ENCODE results near the gene GORASP1.

Gene GORASP1

DNA sequence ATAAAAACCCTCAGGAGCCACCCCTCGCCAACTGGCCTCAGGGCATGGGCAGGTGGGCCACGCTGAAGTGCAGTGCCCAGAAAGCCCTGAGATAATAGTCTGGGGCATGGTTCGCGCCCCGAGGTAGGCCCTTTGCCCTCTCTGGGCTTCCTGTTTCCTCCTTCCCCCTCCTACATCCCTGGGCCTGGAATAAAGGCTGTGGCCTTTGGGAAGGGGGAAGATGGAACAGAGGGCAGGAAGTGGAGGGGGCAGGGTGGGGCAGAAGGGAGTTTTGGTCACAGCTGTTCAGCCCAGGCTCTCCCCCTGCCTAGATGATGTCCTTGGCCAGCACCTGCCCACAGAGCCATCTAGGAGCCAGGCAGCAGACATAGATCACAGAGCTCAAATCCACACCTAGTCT lies 34.6 kb upstream of the GORASP1 start:
- DNase-seq, result peak in 1 of 10 donors; percentile 36
- intact Hi-C loops (cut with DNase I), result loop anchor here (5.0 kb wide), 1 partner anchor 35 kb away; the partner anchor contains the start of genes GORASP1 and TTC21A

DNA sequence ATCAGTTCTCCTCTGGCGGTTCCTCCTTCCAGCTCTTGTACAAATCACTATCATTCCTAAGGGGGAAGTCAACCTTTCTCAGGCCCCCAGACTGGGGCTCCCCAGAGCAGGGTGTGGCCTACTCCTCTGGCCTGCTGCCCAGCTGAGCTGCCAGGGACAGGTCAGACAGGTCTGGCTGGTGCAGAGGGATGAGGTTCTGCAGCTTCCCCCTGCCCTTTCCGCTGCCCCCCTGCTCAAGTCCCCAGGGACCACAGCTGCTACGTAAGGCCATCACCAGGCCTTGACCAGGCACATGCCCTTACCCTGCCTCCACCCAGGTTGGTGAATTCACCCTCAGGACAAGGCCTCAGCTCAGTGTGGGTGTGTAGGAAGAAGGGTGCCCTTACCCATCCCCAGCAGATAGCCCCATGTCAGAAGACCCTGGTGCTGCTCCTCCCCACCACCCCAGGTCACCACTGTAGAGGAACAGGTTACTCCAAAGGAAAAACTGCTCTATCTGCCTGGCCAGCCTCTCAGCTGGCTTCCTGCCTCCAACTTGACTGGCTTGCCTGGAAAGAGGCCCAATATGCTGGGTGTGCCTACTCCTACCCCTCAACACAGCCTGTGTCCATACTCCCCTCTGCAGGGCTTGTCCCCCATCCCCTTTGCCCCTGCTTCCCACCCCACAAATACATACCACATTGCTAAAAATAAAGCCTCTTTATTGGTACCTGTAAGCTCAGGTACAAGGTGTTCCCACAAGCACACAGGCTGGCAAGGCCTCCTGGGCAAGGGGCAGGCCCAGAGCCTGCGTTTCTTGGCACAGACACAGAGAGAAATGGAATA lies 34.0 kb upstream of the GORASP1 start:
- peak in 1 of 10 donors; percentile 75 for DNase-seq
- intact Hi-C loops (cut with DNase I), result loop anchor here (5.0 kb wide), 1 partner anchor 34 kb away; the partner anchor contains the start of genes GORASP1 and TTC21A

DNA sequence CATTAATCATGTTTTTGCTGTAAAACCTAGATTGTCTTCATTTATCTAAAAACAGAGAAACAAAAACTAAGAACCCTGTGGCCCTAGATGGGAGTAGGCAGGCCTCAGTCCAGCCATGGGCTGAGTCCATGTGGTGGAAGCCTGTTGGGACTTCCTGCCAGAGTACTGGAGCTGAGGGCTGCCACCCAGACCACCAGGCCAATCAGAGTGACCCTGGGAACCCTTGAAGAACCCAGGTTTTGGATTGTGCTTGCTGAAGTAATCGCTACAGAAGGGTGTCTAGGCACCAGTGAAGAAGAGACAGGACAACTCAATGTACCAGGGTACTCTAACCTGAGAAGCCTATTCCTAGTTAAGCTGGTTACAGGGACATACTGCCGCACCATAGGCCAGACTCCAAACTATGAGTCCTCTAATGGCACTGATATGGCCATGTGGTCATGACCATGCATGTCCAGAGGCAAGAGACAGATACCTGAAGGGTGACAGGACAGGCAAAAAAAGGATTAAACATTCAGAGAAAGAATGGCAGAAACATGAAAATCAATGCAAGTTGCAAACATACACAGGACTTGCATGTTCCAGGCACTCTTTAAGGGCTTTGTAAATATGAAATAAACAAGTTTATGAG lies 33.0 kb upstream of the GORASP1 start:
- peak in 1 of 10 donors; percentile 28 for DNase-seq
- intact Hi-C loops (cut with DNase I), result loop anchor here (5.0 kb wide), 1 partner anchor 33 kb away; the partner anchor contains the start of genes GORASP1 and TTC21A

GRCh38 chr3:39139442-39139841 lies 32.0 kb upstream of the GORASP1 start:
- no peak for DNase-seq
- intact Hi-C loops (cut with DNase I), result no loop called here

GRCh38 chr3:39138804-39139415 lies 31.5 kb upstream of the GORASP1 start:
- DNase-seq, result peak in 8 of 10 donors; percentile 61 to 93 (median 68)
- intact Hi-C loops (cut with DNase I), result no loop called here

DNA sequence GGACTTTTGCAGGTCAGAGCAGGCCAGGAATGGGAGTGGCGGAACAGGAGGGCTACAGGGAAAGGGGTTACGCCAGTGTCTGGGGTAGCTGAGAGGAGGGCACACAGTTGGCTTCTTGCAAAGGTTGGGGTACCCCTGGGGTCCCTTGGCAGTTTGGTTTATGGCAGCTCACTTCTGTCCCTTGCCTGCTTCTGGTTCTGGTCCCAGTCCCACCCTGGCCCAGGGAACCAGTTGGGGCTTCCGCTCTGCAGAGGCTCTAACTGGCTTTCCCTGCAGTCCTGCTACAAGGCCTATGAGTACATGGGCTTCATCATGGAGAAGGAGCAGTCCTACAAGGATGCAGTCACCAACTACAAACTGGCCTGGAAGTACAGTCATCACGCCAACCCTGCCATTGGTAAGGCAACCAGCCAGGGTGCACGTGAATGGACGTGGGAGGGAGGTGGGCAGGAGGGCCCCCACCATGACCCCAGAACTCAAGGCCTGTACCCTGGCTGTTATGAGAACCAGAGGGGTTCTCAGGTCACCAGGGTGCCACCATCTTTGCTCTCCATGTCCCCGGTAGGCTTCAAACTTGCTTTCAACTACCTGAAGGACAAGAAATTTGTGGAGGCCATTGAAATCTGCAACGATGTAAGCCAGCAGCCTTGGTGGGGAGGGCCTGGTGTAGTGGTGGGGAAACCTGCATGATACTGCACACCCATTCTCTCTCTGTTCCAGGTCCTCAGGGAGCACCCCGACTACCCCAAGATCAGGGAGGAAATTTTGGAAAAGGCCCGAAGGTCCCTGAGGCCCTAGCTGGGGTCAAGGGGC lies 30.8 kb upstream of the GORASP1 start:
- intact Hi-C loops (cut with DNase I), result no loop called here

DNA sequence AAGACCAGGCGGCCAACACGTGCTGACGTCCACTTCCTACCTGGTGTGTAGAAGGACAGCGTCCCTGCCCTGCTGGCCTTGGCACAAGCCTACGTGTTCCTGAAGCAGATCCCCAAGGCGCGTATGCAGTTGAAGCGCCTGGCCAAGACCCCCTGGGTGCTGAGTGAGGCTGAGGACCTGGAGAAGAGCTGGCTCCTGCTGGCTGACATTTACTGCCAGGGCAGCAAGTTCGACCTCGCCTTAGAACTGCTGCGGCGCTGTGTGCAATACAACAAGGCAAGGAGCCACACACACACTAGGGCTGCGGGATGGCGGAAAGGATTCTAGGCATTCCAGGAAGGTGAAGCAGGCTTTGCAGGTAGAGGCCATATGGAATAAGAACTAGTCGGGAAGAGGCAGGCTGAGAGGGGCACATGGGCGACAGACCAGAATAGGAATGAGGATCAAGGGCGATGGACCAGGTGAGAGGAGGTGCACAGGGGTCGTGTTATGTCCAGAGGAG lies 30.1 kb upstream of the GORASP1 start:
- intact Hi-C loops (cut with DNase I), result no loop called here
- peak in 1 of 10 donors; percentile 87 for DNase-seq

More for the DNA sequence above, 30.8 kb upstream of the GORASP1 start:
- peak in 1 of 10 donors; percentile 57 for DNase-seq

- intact Hi-C loops (cut with DNase I), result no loop called here
- DNase-seq, result peak in 1 of 10 donors; percentile 49
Measured at GRCh38 chr3:39136533-39137434, 29.4 kb upstream of the GORASP1 start.

DNA sequence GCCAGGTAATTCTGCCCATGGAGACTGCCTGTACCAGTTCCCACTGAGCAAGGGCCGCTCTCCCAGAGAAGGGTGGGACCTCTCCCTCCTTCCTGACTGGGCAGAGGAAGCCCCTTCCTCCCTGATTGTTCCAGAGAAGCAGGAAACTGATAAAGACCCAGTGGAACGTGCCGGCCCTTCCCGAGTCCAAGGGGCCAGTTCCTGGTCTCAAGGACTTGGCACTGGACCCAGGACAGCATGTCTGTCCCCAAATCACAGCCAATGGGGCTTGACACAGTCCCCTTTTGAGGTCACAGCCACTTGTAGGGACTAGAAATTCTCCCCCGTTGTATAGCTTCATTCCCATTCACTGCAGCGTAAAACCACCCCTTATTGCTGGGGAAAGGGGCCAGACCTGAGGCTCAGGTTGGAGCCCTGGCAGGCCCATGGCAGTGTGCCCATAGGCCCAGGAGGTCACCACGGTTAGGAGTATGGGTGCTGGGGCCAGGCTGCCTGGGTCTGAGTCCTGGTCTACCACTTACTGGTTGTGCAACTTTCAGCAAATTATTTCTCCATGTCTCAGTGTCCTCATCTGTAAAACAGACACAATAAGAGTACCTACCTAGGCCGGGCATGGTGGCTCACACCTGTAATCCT lies 27.9 kb upstream of the GORASP1 start:
- peak in 1 of 10 donors; percentile 74 for DNase-seq
- intact Hi-C loops (cut with DNase I), result no loop called here

GRCh38 chr3:39134305-39134704 lies 26.9 kb upstream of the GORASP1 start:
- intact Hi-C loops (cut with DNase I), result no loop called here
- peak in 1 of 10 donors; percentile 30 for DNase-seq

- intact Hi-C loops (cut with DNase I), result no loop called here
- peak in 1 of 10 donors; percentile 29 for DNase-seq
Measured at GRCh38 chr3:39133822-39134221, 26.4 kb upstream of the GORASP1 start.

DNA sequence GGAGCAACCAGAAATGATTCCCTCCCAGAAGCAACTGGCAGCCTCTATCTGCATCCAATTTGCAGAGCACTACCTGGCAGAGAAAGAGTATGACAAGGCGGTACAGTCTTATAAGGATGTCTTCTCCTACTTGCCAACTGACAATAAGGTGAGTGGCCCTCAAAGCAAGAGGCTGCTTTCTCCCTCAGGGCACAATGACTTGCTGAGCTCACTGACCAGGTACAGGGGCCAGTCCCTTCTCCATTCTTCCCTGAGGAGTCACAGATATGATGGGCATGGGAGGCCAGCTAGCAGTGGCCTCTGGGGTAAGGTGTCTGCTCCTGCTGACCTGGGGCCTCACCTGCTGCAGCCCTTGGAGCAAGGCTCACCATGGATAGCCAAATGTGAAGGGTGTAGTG lies 25.7 kb upstream of the GORASP1 start:
- intact Hi-C loops (cut with DNase I), result no loop called here

GRCh38 chr3:39132096-39133092 lies 25.0 kb upstream of the GORASP1 start:
- DNase-seq, result peak in 1 of 10 donors; percentile 29
- intact Hi-C loops (cut with DNase I), result no loop called here

More for the DNA sequence above, 25.7 kb upstream of the GORASP1 start:
- DNase-seq, result peak in 1 of 10 donors; percentile 28

- no peak for DNase-seq
- intact Hi-C loops (cut with DNase I), result no loop called here
Measured at GRCh38 chr3:39130693-39131265, 23.4 kb upstream of the GORASP1 start.

GRCh38 chr3:39130026-39130425 lies 22.6 kb upstream of the GORASP1 start:
- peak in 1 of 10 donors; percentile 48 for DNase-seq
- intact Hi-C loops (cut with DNase I), result no loop called here

GRCh38 chr3:39128951-39129350 lies 21.5 kb upstream of the GORASP1 start:
- intact Hi-C loops (cut with DNase I), result no loop called here
- peak in 1 of 10 donors; percentile 57 for DNase-seq

GRCh38 chr3:39127908-39128304 lies 20.5 kb upstream of the GORASP1 start:
- no peak for DNase-seq
- intact Hi-C loops (cut with DNase I), result no loop called here

Measured in posterior cingulate gyrus (tissue), 11 donors.